Neural progenitor cell (in vitro differentiated cells): ENCODE results near the gene CTNNA3.

Source experiments
- CTCF ChIP-seq: fragments of 200-600 bp; sonication (generic); IDR thresholded peaks from 2 replicates; pipeline ENCODE4 v1.5.1; 2017; ENCODE audit warnings: antibody characterized with exemption, mild to moderate bottlenecking
- EZH2 ChIP-seq: fragments of 200-600 bp; sonication (generic); IDR thresholded peaks from 2 replicates; pipeline ENCODE4 v1.6.1; 2017; ENCODE audit warnings: antibody characterized with exemption, mild to moderate bottlenecking, moderate library complexity
- EZH2phosphoT487 ChIP-seq: fragments of 200-600 bp; sonication (generic); IDR thresholded peaks from 2 replicates; pipeline ENCODE4 v1.6.1; 2017; ENCODE audit warnings: antibody characterized with exemption

- TF ChIP-seq CTCF (no peak), EZH2phosphoT487 (peak; percentile 92), EZH2 (no peak)
Observed at GRCh38 chr10:66822801-66823200, 873.2 kb downstream of the CTNNA3 start.
